Neural progenitor cell (in vitro differentiated cells): Measurements from ENCODE around the gene LARP1. TPM values are rescaled to one million over a fixed set of nuclear protein-coding genes. Genes with fewer than 3 reads are reported as not detected.
"Not testable (repeated sequence)": the region's sequence is repeated elsewhere in the genome, so short reads cannot be mapped to it uniquely, and the experiment has no call there.

ENCODE experiments used
- DNase-seq: peaks from one replicate; pipeline ENCODE4 v3.0.0-alpha.2; 2016; ENCODE audit warnings: low spot score
- H2AFZ ChIP-seq: fragments of 200-600 bp; sonication (generic); replicated peaks from 2 replicates; pipeline ENCODE4 v1.6.1; 2016; ENCODE audit warnings: antibody characterized with exemption
- H3F3A ChIP-seq: fragments of 200-600 bp; sonication (generic); 2 replicates; pipeline ENCODE4 v1.6.1; 2016; ENCODE audit warnings: antibody characterized with exemption, low read depth
- H3K27ac ChIP-seq: fragments of 200-600 bp; sonication (generic); 2 replicates; pipeline ENCODE4 v1.5.1; 2016; ENCODE audit warnings: mild to moderate bottlenecking
- H3K27me3 ChIP-seq: fragments of 200-600 bp; sonication (generic); 2 replicates; pipeline ENCODE4 v1.6.1; 2016; ENCODE audit warnings: mild to moderate bottlenecking, moderate library complexity
- H3K36me3 ChIP-seq: fragments of 200-600 bp; sonication (generic); 2 replicates; pipeline ENCODE4 v1.5.1; 2016
- H3K4me1 ChIP-seq: fragments of 200-600 bp; sonication (generic); 2 replicates; pipeline ENCODE4 v1.6.1; 2016; ENCODE audit warnings: mixed run types
- H3K4me2 ChIP-seq: fragments of 200-600 bp; sonication (generic); 2 replicates; pipeline ENCODE4 v1.6.1; 2016
- H3K4me3 ChIP-seq: fragments of 200-600 bp; sonication (generic); 2 replicates; pipeline ENCODE4 v1.5.1; 2016
- H3K79me2 ChIP-seq: fragments of 200-600 bp; sonication (generic); 2 replicates; pipeline ENCODE4 v1.6.1; 2016; ENCODE audit warnings: low read depth
- H3K9ac ChIP-seq: fragments of 200-600 bp; sonication (generic); 2 replicates; pipeline ENCODE4 v1.6.1; 2016
- H3K9me3 ChIP-seq: fragments of 200-600 bp; sonication (generic); 2 replicates; pipeline ENCODE4 v1.5.1; 2016; ENCODE audit warnings: low read depth
- H4K20me1 ChIP-seq: fragments of 200-600 bp; sonication (generic); 2 replicates; pipeline ENCODE4 v1.6.1; 2016; ENCODE audit warnings: low read depth
- H3K27ac Mint-ChIP-seq: 3 replicates; pipeline ENCODE4 v1.8.0; 2021; ENCODE audit warnings: mixed read lengths
- H3K27me3 Mint-ChIP-seq: 2 replicates; pipeline ENCODE4 v1.8.0; 2022; ENCODE audit warnings: low read depth, mild to moderate bottlenecking, inconsistent platforms, moderate library complexity, mixed read lengths; ENCODE audit not compliant: insufficient read depth
- H3K36me3 Mint-ChIP-seq: 3 replicates; pipeline ENCODE4 v1.8.0; 2021; ENCODE audit warnings: mixed read lengths
- H3K4me1 Mint-ChIP-seq: 3 replicates; pipeline ENCODE4 v1.8.0; 2021; ENCODE audit warnings: mixed read lengths
- H3K4me3 Mint-ChIP-seq: 3 replicates; pipeline ENCODE4 v1.8.0; 2021; ENCODE audit warnings: mild to moderate bottlenecking, moderate library complexity, mixed read lengths
- H3K9me3 Mint-ChIP-seq: 3 replicates; pipeline ENCODE4 v1.8.0; 2020; ENCODE audit warnings: mixed read lengths
- CTCF ChIP-seq: fragments of 200-600 bp; sonication (generic); IDR thresholded peaks from 2 replicates; pipeline ENCODE4 v1.5.1; 2017; ENCODE audit warnings: antibody characterized with exemption, mild to moderate bottlenecking
- EZH2 ChIP-seq: fragments of 200-600 bp; sonication (generic); IDR thresholded peaks from 2 replicates; pipeline ENCODE4 v1.6.1; 2017; ENCODE audit warnings: antibody characterized with exemption, mild to moderate bottlenecking, moderate library complexity
- EZH2phosphoT487 ChIP-seq: fragments of 200-600 bp; sonication (generic); IDR thresholded peaks from 2 replicates; pipeline ENCODE4 v1.6.1; 2017; ENCODE audit warnings: antibody characterized with exemption
- total RNA-seq: library from RNA; depleted of rRNA; stranded (reverse); fragments of >200 nt; gene quantifications from 2 replicates; pipeline ENCODE4 v1.2.3, GENCODE V29; 2015; ENCODE audit warnings: low replicate concordance

The LARP1 gene
- total RNA-seq, 1 donor from 2014 or later: 53.8 TPM

GRCh38 chr5:154830219-154830595 lies 75.0 kb downstream of the LARP1 start:
- DNase-seq: no peak
- Mint-ChIP-seq H3K4me1 (no peaks in the 10 kb centered on the region), H3K36me3 (peaks cover 11% of the 10 kb centered on the region), H3K4me3 (no peak overlapping the region), H3K9me3 (no peaks in the 10 kb centered on the region), H3K27me3 (peaks cover 3% of the 10 kb centered on the region), H3K27ac (no peak overlapping the region)
- no peaks in the 10 kb centered on the region for H4K20me1 ChIP-seq
- H3K4me3 ChIP-seq: no peak overlapping the region
- no peak for TF ChIP-seq EZH2phosphoT487
- TF ChIP-seq CTCF: no peak
- TF ChIP-seq EZH2: no peak
- no peaks in the 10 kb centered on the region for H3K36me3 ChIP-seq
- H3K79me2 ChIP-seq: no peaks in the 10 kb centered on the region
- H3F3A ChIP-seq: no peaks in the 10 kb centered on the region
- H3K9me3 ChIP-seq: no peaks in the 10 kb centered on the region
- H3K4me2 ChIP-seq: no peak overlapping the region
- H2AFZ ChIP-seq: no peak overlapping the region
- no peaks in the 10 kb centered on the region for H3K27me3 ChIP-seq
- H3K9ac ChIP-seq: no peak overlapping the region
- no peak overlapping the region for H3K27ac ChIP-seq
- peaks cover 5% of the 10 kb centered on the region for H3K4me1 ChIP-seq

- H3F3A ChIP-seq: no peaks in the 10 kb centered on the region
- H4K20me1 ChIP-seq: no peaks in the 10 kb centered on the region
- H3K27ac ChIP-seq: no peak overlapping the region
- Mint-ChIP-seq H3K27me3 (peaks cover 3% of the 10 kb centered on the region), H3K27ac (no peak overlapping the region), H3K4me1 (no peaks in the 10 kb centered on the region), H3K4me3 (no peak overlapping the region), H3K9me3 (no peaks in the 10 kb centered on the region), H3K36me3 (peaks cover 11% of the 10 kb centered on the region)
- no peak overlapping the region for H3K4me3 ChIP-seq
- H2AFZ ChIP-seq: no peak overlapping the region
- TF ChIP-seq CTCF: no peak
- no peak for TF ChIP-seq EZH2phosphoT487
- TF ChIP-seq EZH2: no peak
- H3K9me3 ChIP-seq: no peaks in the 10 kb centered on the region
- H3K4me2 ChIP-seq: no peak overlapping the region
- no peaks in the 10 kb centered on the region for H3K27me3 ChIP-seq
- no peak for DNase-seq
- peaks cover 5% of the 10 kb centered on the region for H3K4me1 ChIP-seq
- no peak overlapping the region for H3K9ac ChIP-seq
- no peaks in the 10 kb centered on the region for H3K36me3 ChIP-seq
- H3K79me2 ChIP-seq: no peaks in the 10 kb centered on the region
Measured at GRCh38 chr5:154830596-154830995, 75.4 kb downstream of the LARP1 start.

- no peak for TF ChIP-seq EZH2
- TF ChIP-seq EZH2phosphoT487: no peak
- no peak for TF ChIP-seq CTCF
- H3K9ac ChIP-seq: no peak overlapping the region
- peaks cover 11% of the 10 kb centered on the region for H3K36me3 Mint-ChIP-seq
- H3K4me1 ChIP-seq: peaks cover 5% of the 10 kb centered on the region
- DNase-seq: no peak
- no peak overlapping the region for H3K4me2 ChIP-seq
- no peak overlapping the region for H3K27ac Mint-ChIP-seq
- no peak overlapping the region for H3K27ac ChIP-seq
- no peaks in the 10 kb centered on the region for H3K4me1 Mint-ChIP-seq
- H2AFZ ChIP-seq: no peak overlapping the region
- H3K4me3 ChIP-seq: no peak overlapping the region
- H3K9me3 ChIP-seq: no peaks in the 10 kb centered on the region
- no peak overlapping the region for H3K4me3 Mint-ChIP-seq
- no peaks in the 10 kb centered on the region for H3K79me2 ChIP-seq
- no peaks in the 10 kb centered on the region for H3K27me3 ChIP-seq
- no peaks in the 10 kb centered on the region for H3K36me3 ChIP-seq
- H3K27me3 Mint-ChIP-seq: peaks cover 3% of the 10 kb centered on the region
- H3F3A ChIP-seq: no peaks in the 10 kb centered on the region
- no peaks in the 10 kb centered on the region for H4K20me1 ChIP-seq
- H3K9me3 Mint-ChIP-seq: no peaks in the 10 kb centered on the region
Measured at GRCh38 chr5:154831451-154831850, 76.3 kb downstream of the LARP1 start.

GRCh38 chr5:154832804-154833203 lies 77.6 kb downstream of the LARP1 start:
- not testable (repeated sequence) for H3K27ac Mint-ChIP-seq, H3K27ac ChIP-seq, H3K27me3 ChIP-seq, DNase-seq, H3K79me2 ChIP-seq, H3K4me1 ChIP-seq, H2AFZ ChIP-seq, H3K4me3 Mint-ChIP-seq, H4K20me1 ChIP-seq, H3K9ac ChIP-seq, H3K27me3 Mint-ChIP-seq, H3F3A ChIP-seq, H3K9me3 Mint-ChIP-seq, H3K4me2 ChIP-seq, H3K4me3 ChIP-seq, H3K36me3 ChIP-seq, H3K4me1 Mint-ChIP-seq, H3K9me3 ChIP-seq
- peaks cover 14% of the 10 kb centered on the region for H3K36me3 Mint-ChIP-seq
